Osteoblast (primary cell): ENCODE data around the gene AKAP14. TPM values are rescaled to one million over a fixed set of nuclear protein-coding genes. Genes with fewer than 3 reads are reported as not detected.

Source experiments
- DNase-seq: peaks from one replicate; pipeline ENCODE4 v3.0.0; 2011; ENCODE audit warnings: low spot score, mixed read lengths; ENCODE audit not compliant: insufficient read length; ENCODE audit errors: missing footprints
- H2AFZ ChIP-seq: 2 replicates; pipeline ENCODE4 v1.6.0; 2011; ENCODE audit warnings: mild to moderate bottlenecking, low read length
- H3K27ac ChIP-seq: 2 replicates; pipeline ENCODE4 v1.5.1; 2011; ENCODE audit warnings: mild to moderate bottlenecking, low read depth, low read length, moderate library complexity
- H3K27me3 ChIP-seq: 2 replicates; pipeline ENCODE4 v1.6.0; 2012; ENCODE audit warnings: mild to moderate bottlenecking, control low read depth, inconsistent platforms, low read length, moderate library complexity; ENCODE audit not compliant: insufficient read depth
- H3K36me3 ChIP-seq: 2 replicates; pipeline ENCODE4 v1.5.1; 2011; ENCODE audit warnings: mild to moderate bottlenecking, low read length, control low read depth, moderate library complexity; ENCODE audit not compliant: insufficient read depth
- H3K4me1 ChIP-seq: 2 replicates; pipeline ENCODE4 v1.5.1; 2011; ENCODE audit warnings: mild to moderate bottlenecking, low read length, control low read depth, moderate library complexity; ENCODE audit not compliant: insufficient read depth
- H3K4me2 ChIP-seq: 2 replicates; pipeline ENCODE4 v1.6.0; 2011; ENCODE audit warnings: mild to moderate bottlenecking, low read length; ENCODE audit not compliant: insufficient read depth
- H3K4me3 ChIP-seq: fragments of 200-600 bp; sonication (generic); 3 replicates; pipeline ENCODE4 v1.5.1; 2012; ENCODE audit warnings: mild to moderate bottlenecking, low read length, inconsistent platforms; ENCODE audit not compliant: insufficient read depth
- H3K79me2 ChIP-seq: 2 replicates; pipeline ENCODE4 v1.6.0; 2012; ENCODE audit warnings: mild to moderate bottlenecking, low read length, control low read depth, inconsistent platforms; ENCODE audit not compliant: insufficient read depth
- H3K9me3 ChIP-seq: 2 replicates; pipeline ENCODE4 v1.5.1; 2011; ENCODE audit warnings: low read depth, low read length, control low read depth
- H4K20me1 ChIP-seq: 2 replicates; pipeline ENCODE4 v1.6.0; 2012; ENCODE audit warnings: mild to moderate bottlenecking, low read length, control low read depth; ENCODE audit not compliant: insufficient read depth
- CTCF ChIP-seq: IDR thresholded peaks from 2 replicates; pipeline ENCODE4 v1.5.1; 2011; ENCODE audit warnings: mild to moderate bottlenecking, low read depth, low read length, moderate library complexity; ENCODE audit errors: extremely low read depth
- total RNA-seq: library from RNA; depleted of rRNA; stranded (reverse); fragments of >200 nt; gene quantifications from 2 replicates; pipeline ENCODE4 v1.2.3, GENCODE V29; 2012

AKAP14 gene
- not detected in 2 replicates for total RNA-seq

- Histone ChIP-seq H2AFZ (no peak within 1 kb of the TSS), H3K4me2 (no peak within 1 kb of the TSS), H4K20me1 (no peaks in the 10 kb centered on the region), H3K79me2 (no peaks in the 10 kb centered on the region), H3K4me3 (no peak within 1 kb of the TSS), H3K36me3 (no peaks in the 10 kb centered on the region), H3K4me1 (no peaks in the 10 kb centered on the region), H3K9me3 (no peaks in the 10 kb centered on the region), H3K27me3 (no peaks in the 10 kb centered on the region), H3K27ac (no peak within 1 kb of the TSS)
- DNase-seq = no peak
- TF ChIP-seq CTCF = no peak
Measured at GRCh38 chrX:119895843-119896326, at the start of gene AKAP14. AKAP14 (plus strand) TSS chrX:119895893; CDS start chrX:119903224, 7,331 bp downstream.

GRCh38 chrX:119852382-119853353, 43.0 kb upstream of the AKAP14 start, which contains the start of gene UPF3B:
UPF3B (minus strand) TSS chrX:119852963; CDS start chrX:119852928, 35 bp downstream.
- Histone ChIP-seq H3K4me3 (peak within 1 kb of the TSS; percentile 79), H2AFZ (peak within 1 kb of the TSS; percentile 91), H3K9me3 (no peaks in the 10 kb centered on the region), H3K27ac (peak within 1 kb of the TSS; percentile 64), H3K36me3 (no peaks in the 10 kb centered on the region), H3K79me2 (peaks cover 10% of the 10 kb centered on the region), H3K4me2 (peak within 1 kb of the TSS; percentile 86), H3K4me1 (peaks cover 3% of the 10 kb centered on the region), H3K27me3 (no peaks in the 10 kb centered on the region), H4K20me1 (no peaks in the 10 kb centered on the region)
- TF ChIP-seq CTCF = no peak
- peak; percentile 94 for DNase-seq

GRCh38 chrX:119853444-119853843, 42.2 kb upstream of the AKAP14 start:
- Histone ChIP-seq H3K27me3 (no peaks in the 10 kb centered on the region), H2AFZ (peak overlapping the region; percentile 84), H3K27ac (peak overlapping the region; percentile 58), H3K36me3 (no peaks in the 10 kb centered on the region), H3K79me2 (peaks cover 10% of the 10 kb centered on the region), H3K4me2 (peak overlapping the region; percentile 86), H3K4me3 (peak overlapping the region; percentile 79), H3K4me1 (peaks cover 3% of the 10 kb centered on the region), H3K9me3 (no peaks in the 10 kb centered on the region), H4K20me1 (no peaks in the 10 kb centered on the region)
- no peak for TF ChIP-seq CTCF
- no peak for DNase-seq

GRCh38 chrX:119870626-119871131, 25.0 kb upstream of the AKAP14 start:
- H3K4me2 ChIP-seq = peak overlapping the region; percentile 86
- H4K20me1 ChIP-seq = peaks cover 2% of the 10 kb centered on the region
- peak overlapping the region; percentile 87 for H3K27ac ChIP-seq
- H3K36me3 ChIP-seq = no peaks in the 10 kb centered on the region
- no peaks in the 10 kb centered on the region for H3K4me1 ChIP-seq
- H3K79me2 ChIP-seq = peaks cover 21% of the 10 kb centered on the region
- DNase-seq = peak; percentile 71
- TF ChIP-seq CTCF = no peak
- no peaks in the 10 kb centered on the region for H3K27me3 ChIP-seq
- H3K4me3 ChIP-seq = peak overlapping the region; percentile 76
- no peaks in the 10 kb centered on the region for H3K9me3 ChIP-seq
- H2AFZ ChIP-seq = peak overlapping the region; percentile 81
